OCI-LY7 (cell line): ENCODE results near the gene UBE2U. TPM values are rescaled to one million over a fixed set of nuclear protein-coding genes. Genes with fewer than 3 reads are reported as not detected.

Source experiments
- BruUV-seq: library from RNA; stranded (reverse); fragments of 400-500 nt; replicated peaks from 2 replicates; lab custom pipeline; 2021; lab: Mats Ljungman, UMichigan
- CTCF ChIA-PET: fragments of 300-600 bp; sonication (Branson Sonifier 250); formaldehyde crosslinking; loops from one replicate; lab custom pipeline; 2022; ENCODE audit warnings: antibody characterized with exemption; ENCODE audit not compliant: unreplicated experiment; lab: Charles Lee
- POLR2A ChIA-PET: fragments of 300-600 bp; sonication (Branson Sonifier 250); formaldehyde crosslinking; loops from one replicate; lab custom pipeline; 2022; ENCODE audit warnings: antibody characterized with exemption; lab: Charles Lee
- DNase-seq: peaks from one replicate; pipeline ENCODE4 v3.0.0-alpha.2; 2015; ENCODE audit warnings: low spot score
- H2AFZ ChIP-seq: fragments of 200-600 bp; sonication (generic), shearing (Covaris generic); 2 replicates; pipeline ENCODE4 v1.6.1; 2014; ENCODE audit warnings: mild to moderate bottlenecking, antibody characterized with exemption, low read length, moderate library complexity
- H3K27ac ChIP-seq: fragments of 200-600 bp; sonication (generic); 2 replicates; pipeline ENCODE4 v1.5.1; 2014; ENCODE audit warnings: mixed run types, low read depth, mild to moderate bottlenecking, moderate library complexity, low read length, inconsistent platforms; ENCODE audit not compliant: poor library complexity, severe bottlenecking
- H3K36me3 ChIP-seq: fragments of 200-600 bp; sonication (generic); 2 replicates; pipeline ENCODE4 v1.6.1; 2014; ENCODE audit warnings: mild to moderate bottlenecking, antibody characterized with exemption, low read length, moderate library complexity, mixed read lengths; ENCODE audit not compliant: insufficient read depth
- H3K4me1 ChIP-seq: fragments of 200-600 bp; sonication (generic); 2 replicates; pipeline ENCODE4 v1.5.1; 2014; ENCODE audit warnings: mild to moderate bottlenecking, low read length; ENCODE audit not compliant: insufficient read depth, poor library complexity, severe bottlenecking
- H3K4me2 ChIP-seq: fragments of 200-600 bp; sonication (generic); 2 replicates; pipeline ENCODE4 v1.6.1; 2014; ENCODE audit warnings: mild to moderate bottlenecking, low read length
- H3K4me3 ChIP-seq: fragments of 200-600 bp; sonication (generic); 2 replicates; pipeline ENCODE4 v1.5.1; 2014; ENCODE audit warnings: mild to moderate bottlenecking, low read depth, low read length; ENCODE audit not compliant: poor library complexity, severe bottlenecking
- H3K79me2 ChIP-seq: fragments of 200-600 bp; sonication (generic); 2 replicates; pipeline ENCODE4 v1.6.1; 2016; ENCODE audit warnings: low read depth, mild to moderate bottlenecking, low read length, moderate library complexity, mixed read lengths; ENCODE audit not compliant: insufficient read depth
- H3K9me2 ChIP-seq: fragments of 200-600 bp; sonication (generic); 2 replicates; pipeline ENCODE4 v1.6.1; 2016; ENCODE audit warnings: mild to moderate bottlenecking, low read length, mixed read lengths; ENCODE audit not compliant: insufficient read depth
- H3K9me3 ChIP-seq: fragments of 200-600 bp; sonication (generic); 2 replicates; pipeline ENCODE4 v1.6.1; 2014; ENCODE audit warnings: mild to moderate bottlenecking, mixed run types, low read length, mixed read lengths
- H4K20me1 ChIP-seq: fragments of 200-600 bp; sonication (generic); 2 replicates; pipeline ENCODE4 v1.6.1; 2014; ENCODE audit warnings: mild to moderate bottlenecking, antibody characterized with exemption, low read length, moderate library complexity, mixed read lengths; ENCODE audit not compliant: insufficient read depth
- EZH2phosphoT487 ChIP-seq: fragments of 200-600 bp; sonication (generic); IDR thresholded peaks from 2 replicates; pipeline ENCODE4 v1.6.1; 2018; ENCODE audit warnings: low read depth, borderline replicate concordance, mild to moderate bottlenecking, mixed run types, antibody characterized with exemption, low read length, moderate library complexity, mixed read lengths
- intact Hi-C: fragments of 100-400 bp; cut with micrococcal nuclease; formaldehyde crosslinking; loops from one replicate; pipeline ENCODE4 v1.10.0; 2022; ENCODE audit not compliant: unreplicated experiment
- total RNA-seq, 2 experiments: library from RNA; depleted of rRNA in 1 of 2; stranded (reverse); fragments of >200 nt in 1 of 2; shearing (Covaris generic) in 1 of 2; gene quantifications; 2 replicates each; pipeline ENCODE4 v1.2.3, GENCODE V29; 2014 to 2022
- TF ChIP-seq, protein P1 (sequence below): fragments of 200-600 bp; sonication (generic); conservative IDR thresholded peaks from 2 replicates; pipeline ENCODE4 v1.5.1; 2014; ENCODE audit warnings: mild to moderate bottlenecking, antibody characterized with exemption, low read length, moderate library complexity, mixed read lengths

The UBE2U gene
- total RNA-seq, 2 experiments from 2014 or later, result not detected

DNA sequence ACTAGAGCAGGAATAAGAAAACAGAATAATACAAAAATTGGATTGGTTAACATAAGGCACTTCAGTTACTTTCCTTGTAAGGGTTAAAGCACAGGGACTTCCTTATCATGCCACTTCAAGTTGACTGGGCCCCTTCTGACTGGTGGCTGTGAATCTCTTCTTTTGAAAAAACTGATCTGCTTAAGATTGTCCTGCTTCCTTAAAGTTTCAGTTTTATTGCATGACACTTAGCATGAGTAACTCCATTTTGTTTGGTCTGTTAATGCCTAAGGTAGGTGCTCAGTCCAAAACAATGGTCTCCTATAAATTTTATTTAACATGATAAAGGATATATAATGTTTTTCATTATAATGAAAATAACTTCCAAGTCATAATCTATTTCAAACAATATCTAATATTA lies 37.6 kb downstream of the UBE2U start:
- H2AFZ ChIP-seq, result no peak overlapping the region
- TF ChIP-seq, protein P1, sequence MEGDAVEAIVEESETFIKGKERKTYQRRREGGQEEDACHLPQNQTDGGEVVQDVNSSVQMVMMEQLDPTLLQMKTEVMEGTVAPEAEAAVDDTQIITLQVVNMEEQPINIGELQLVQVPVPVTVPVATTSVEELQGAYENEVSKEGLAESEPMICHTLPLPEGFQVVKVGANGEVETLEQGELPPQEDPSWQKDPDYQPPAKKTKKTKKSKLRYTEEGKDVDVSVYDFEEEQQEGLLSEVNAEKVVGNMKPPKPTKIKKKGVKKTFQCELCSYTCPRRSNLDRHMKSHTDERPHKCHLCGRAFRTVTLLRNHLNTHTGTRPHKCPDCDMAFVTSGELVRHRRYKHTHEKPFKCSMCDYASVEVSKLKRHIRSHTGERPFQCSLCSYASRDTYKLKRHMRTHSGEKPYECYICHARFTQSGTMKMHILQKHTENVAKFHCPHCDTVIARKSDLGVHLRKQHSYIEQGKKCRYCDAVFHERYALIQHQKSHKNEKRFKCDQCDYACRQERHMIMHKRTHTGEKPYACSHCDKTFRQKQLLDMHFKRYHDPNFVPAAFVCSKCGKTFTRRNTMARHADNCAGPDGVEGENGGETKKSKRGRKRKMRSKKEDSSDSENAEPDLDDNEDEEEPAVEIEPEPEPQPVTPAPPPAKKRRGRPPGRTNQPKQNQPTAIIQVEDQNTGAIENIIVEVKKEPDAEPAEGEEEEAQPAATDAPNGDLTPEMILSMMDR, result no peak
- no peak for TF ChIP-seq EZH2phosphoT487
- peaks cover 10% of the 10 kb centered on the region for H3K4me1 ChIP-seq
- no peak overlapping the region for H3K4me2 ChIP-seq
- no peaks in the 10 kb centered on the region for H3K9me3 ChIP-seq
- H3K4me3 ChIP-seq, result no peak overlapping the region
- no peaks in the 10 kb centered on the region for H4K20me1 ChIP-seq
- no TSS peak for BruUV-seq
- no peaks in the 10 kb centered on the region for H3K36me3 ChIP-seq
- ChIA-PET CTCF (no interaction called here), POLR2A (no interaction called here)
- no peaks in the 10 kb centered on the region for H3K9me2 ChIP-seq
- H3K27ac ChIP-seq, result no peak overlapping the region
- no peaks in the 10 kb centered on the region for H3K79me2 ChIP-seq
- DNase-seq, result no peak
- intact Hi-C loops, result loop anchor here (5.0 to 10.0 kb wide), 3 partner anchors 326 to 569 kb away; partner anchors contain the start of gene ROR1

DNA sequence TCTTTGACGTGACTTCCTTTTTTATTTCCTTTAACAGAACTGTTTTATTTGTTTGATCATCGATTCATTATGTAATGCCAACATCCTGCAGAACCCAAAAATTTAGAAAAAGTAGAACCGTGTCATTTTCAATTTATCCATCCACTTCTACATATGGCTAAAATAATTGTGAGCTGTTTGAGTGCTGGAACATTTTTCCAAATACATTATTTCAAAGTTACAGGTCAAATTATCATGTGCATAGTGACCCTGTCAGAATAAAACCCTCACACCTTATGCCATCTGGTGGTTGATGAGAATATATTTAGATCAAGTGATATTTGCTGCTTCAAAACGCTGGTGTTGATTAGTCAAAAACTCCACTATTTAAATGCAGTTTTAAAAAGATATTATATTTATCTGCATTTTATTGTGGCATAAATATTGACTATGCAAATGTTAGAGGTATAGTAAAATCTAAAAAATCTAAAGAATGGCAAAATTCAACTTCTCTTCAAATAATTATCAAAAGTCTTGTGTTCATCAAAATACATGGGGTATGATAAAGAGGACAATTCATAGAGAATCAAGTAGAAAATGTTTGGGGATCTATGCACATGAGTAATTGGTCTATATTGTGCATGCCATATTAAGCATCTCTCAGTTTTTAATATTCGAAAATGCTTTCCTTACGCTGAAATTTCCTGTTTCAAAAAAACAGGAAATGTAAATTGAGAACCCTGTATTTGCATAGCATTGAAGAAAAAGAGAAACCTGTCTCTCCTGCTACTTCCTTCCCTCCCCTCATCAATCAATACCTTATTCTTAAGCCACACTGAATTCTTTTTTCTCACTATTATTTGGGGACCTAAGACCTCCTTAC lies 39.7 kb downstream of the UBE2U start:
- no peaks in the 10 kb centered on the region for H3K9me3 ChIP-seq
- no peak overlapping the region for H3K4me3 ChIP-seq
- TF ChIP-seq, protein P1, result peak; percentile 70
- no peak for TF ChIP-seq EZH2phosphoT487
- H4K20me1 ChIP-seq, result no peaks in the 10 kb centered on the region
- no peaks in the 10 kb centered on the region for H3K9me2 ChIP-seq
- POLR2A ChIA-PET, result interaction anchor here (0.5 to 0.6 kb wide), 4 partner anchors 62 to 918 kb away, joined by 3 to 9 read pairs (median 4); no protein-coding TSS in a partner anchor
- no peaks in the 10 kb centered on the region for H3K36me3 ChIP-seq
- peak overlapping the region; percentile 7; the same call in 1 of the 2 replicates for H2AFZ ChIP-seq
- CTCF ChIA-PET, result no interaction called here
- no peak overlapping the region for H3K27ac ChIP-seq
- H3K4me2 ChIP-seq, result peak overlapping the region; percentile 2; the same call in 1 of the 2 replicates
- DNase-seq, result peak; percentile 37
- peaks cover 10% of the 10 kb centered on the region for H3K4me1 ChIP-seq
- no peaks in the 10 kb centered on the region for H3K79me2 ChIP-seq
- no TSS peak for BruUV-seq
- intact Hi-C loops, result loop anchor here (1.0 to 10.0 kb wide), 4 partner anchors 328 to 571 kb away; partner anchors contain the start of gene ROR1

DNA sequence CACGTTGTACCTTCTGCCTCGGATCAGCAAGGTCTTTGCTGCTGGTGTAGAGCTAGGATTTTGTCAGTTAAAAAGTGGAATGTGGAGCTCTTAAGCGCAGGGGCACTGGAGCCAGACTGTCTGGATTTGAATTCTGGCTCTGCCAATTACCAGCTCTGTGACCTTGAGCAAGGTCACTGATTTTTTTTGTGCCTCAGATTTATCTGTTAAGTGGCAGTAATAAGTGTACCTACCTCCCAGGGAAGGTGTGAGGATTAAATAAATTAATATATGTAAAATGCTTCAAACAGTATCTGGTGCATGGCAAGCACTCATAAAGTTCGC lies 40.3 kb downstream of the UBE2U start:
- peak overlapping the region; percentile 7; the same call in 1 of the 2 replicates for H2AFZ ChIP-seq
- TF ChIP-seq, protein P1, result no peak
- TF ChIP-seq EZH2phosphoT487, result no peak
- no peaks in the 10 kb centered on the region for H3K36me3 ChIP-seq
- H4K20me1 ChIP-seq, result no peaks in the 10 kb centered on the region
- peaks cover 10% of the 10 kb centered on the region for H3K4me1 ChIP-seq
- H3K9me2 ChIP-seq, result no peaks in the 10 kb centered on the region
- no peak overlapping the region for H3K4me3 ChIP-seq
- no peak for DNase-seq
- no TSS peak for BruUV-seq
- no peak overlapping the region for H3K27ac ChIP-seq
- POLR2A ChIA-PET, result interaction anchor here (0.6 kb wide), 2 partner anchors 61 to 918 kb away, joined by 3 to 9 read pairs; no protein-coding TSS in a partner anchor
- H3K79me2 ChIP-seq, result no peaks in the 10 kb centered on the region
- no peaks in the 10 kb centered on the region for H3K9me3 ChIP-seq
- intact Hi-C loops, result loop anchor here (1.0 to 10.0 kb wide), 4 partner anchors 329 to 571 kb away; partner anchors contain the start of gene ROR1
- peak overlapping the region; percentile 2; the same call in 1 of the 2 replicates for H3K4me2 ChIP-seq
- CTCF ChIA-PET, result no interaction called here
